Fibroblast of lung (primary cell): Measurements from ENCODE around the gene UBAC1.

ENCODE experiments used
- EZH2 ChIP-seq: IDR thresholded peaks from 2 replicates; pipeline ENCODE4 v1.5.1; 2012; ENCODE audit warnings: low read length, control low read depth, mild to moderate bottlenecking; ENCODE audit errors: missing control alignments
- TF ChIP-seq, protein P1 (sequence below), 2 donors: IDR thresholded peaks in 1 of 2; conservative IDR thresholded peaks in 1 of 2; 1 replicate in 1 of 2; 2 replicates in 1 of 2; pipeline ENCODE4 v1.5.1; 2011 to 2012; ENCODE audit warnings: low read length in 2 of 2, control low read depth in 1 of 2, inconsistent platforms in 1 of 2, low read depth in 1 of 2, mild to moderate bottlenecking in 1 of 2

- TF ChIP-seq, protein P1, sequence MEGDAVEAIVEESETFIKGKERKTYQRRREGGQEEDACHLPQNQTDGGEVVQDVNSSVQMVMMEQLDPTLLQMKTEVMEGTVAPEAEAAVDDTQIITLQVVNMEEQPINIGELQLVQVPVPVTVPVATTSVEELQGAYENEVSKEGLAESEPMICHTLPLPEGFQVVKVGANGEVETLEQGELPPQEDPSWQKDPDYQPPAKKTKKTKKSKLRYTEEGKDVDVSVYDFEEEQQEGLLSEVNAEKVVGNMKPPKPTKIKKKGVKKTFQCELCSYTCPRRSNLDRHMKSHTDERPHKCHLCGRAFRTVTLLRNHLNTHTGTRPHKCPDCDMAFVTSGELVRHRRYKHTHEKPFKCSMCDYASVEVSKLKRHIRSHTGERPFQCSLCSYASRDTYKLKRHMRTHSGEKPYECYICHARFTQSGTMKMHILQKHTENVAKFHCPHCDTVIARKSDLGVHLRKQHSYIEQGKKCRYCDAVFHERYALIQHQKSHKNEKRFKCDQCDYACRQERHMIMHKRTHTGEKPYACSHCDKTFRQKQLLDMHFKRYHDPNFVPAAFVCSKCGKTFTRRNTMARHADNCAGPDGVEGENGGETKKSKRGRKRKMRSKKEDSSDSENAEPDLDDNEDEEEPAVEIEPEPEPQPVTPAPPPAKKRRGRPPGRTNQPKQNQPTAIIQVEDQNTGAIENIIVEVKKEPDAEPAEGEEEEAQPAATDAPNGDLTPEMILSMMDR (conservative IDR thresholded peaks at IDR 0.05 in 1 of 2, IDR thresholded peaks at IDR 0.05 in 1 of 2; ENCODE audit: low read depth in 1 of 2, low read length in 2 of 2): no peak
- no peak for TF ChIP-seq EZH2
These were observed 9.1 kb downstream of the UBAC1 start for GRCh38 chr9:135951889-135952663.
